ENCODE data around the gene PKIB.
"Not testable (repeated sequence)": the region's sequence is repeated elsewhere in the genome, so short reads cannot be mapped to it uniquely, and the experiment has no call there.

PKIB gene, protein sequence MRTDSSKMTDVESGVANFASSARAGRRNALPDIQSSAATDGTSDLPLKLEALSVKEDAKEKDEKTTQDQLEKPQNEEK

GRCh38 chr6:122609881-122610689 is at the start of gene PKIB:
Gene PKIB (plus strand): TSS chr6:122610405. CDS start chr6:122717795, 107,390 bp downstream.
- H3K36me3 Mint-ChIP-seq (ENCODE audit: low read depth) = no peaks in the 10 kb centered on the region
- peaks cover 23% of the 10 kb centered on the region for H3K4me1 Mint-ChIP-seq (ENCODE audit: low read depth)
- peak within 1 kb of the TSS; percentile 79 for H3K4me3 Mint-ChIP-seq
- H3K9me3 Mint-ChIP-seq = no peaks in the 10 kb centered on the region
- H3K27ac Mint-ChIP-seq = no peak within 1 kb of the TSS
- peaks cover 51% of the 10 kb centered on the region for H3K27me3 Mint-ChIP-seq

GRCh38 chr6:122563364-122564052 is 46.7 kb upstream of the PKIB start:
- no peaks in the 10 kb centered on the region for H3K36me3 Mint-ChIP-seq (ENCODE audit: low read depth)
- H3K4me1 Mint-ChIP-seq (ENCODE audit: low read depth) = no peaks in the 10 kb centered on the region
- H3K9me3 Mint-ChIP-seq = peaks cover 15% of the 10 kb centered on the region
- H3K4me3 Mint-ChIP-seq = no peak overlapping the region
- no peak overlapping the region for H3K27ac Mint-ChIP-seq
- no peaks in the 10 kb centered on the region for H3K27me3 Mint-ChIP-seq

- H3K36me3 Mint-ChIP-seq (ENCODE audit: low read depth) = no peaks in the 10 kb centered on the region
- no peaks in the 10 kb centered on the region for H3K27me3 Mint-ChIP-seq
- H3K4me1 Mint-ChIP-seq (ENCODE audit: low read depth) = no peaks in the 10 kb centered on the region
These were observed 46.0 kb upstream of the PKIB start for GRCh38 chr6:122564230-122564629.

DNA sequence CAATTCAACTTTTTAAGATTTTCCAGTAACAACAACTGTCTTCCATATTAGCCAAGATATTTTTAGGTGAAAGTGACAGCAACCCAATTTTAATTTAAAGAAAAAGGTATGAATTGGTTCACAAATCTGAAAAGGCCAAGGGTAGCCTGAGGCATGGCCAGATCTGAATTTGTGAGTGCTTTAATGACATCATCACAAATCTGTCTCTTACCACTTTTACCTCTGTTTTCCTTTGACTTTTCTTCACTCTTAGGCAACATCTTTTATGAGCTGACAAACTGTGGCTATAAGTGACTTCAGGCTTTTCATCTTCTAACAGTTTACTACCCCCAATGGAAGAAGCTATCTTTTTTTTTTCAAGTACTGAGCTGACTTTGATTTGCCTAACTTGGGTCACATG is 44.5 kb upstream of the PKIB start:
- H3K27me3 Mint-ChIP-seq = no peaks in the 10 kb centered on the region
- peaks cover 17% of the 10 kb centered on the region for H3K9me3 Mint-ChIP-seq
- no peak overlapping the region for H3K4me3 Mint-ChIP-seq
- no peaks in the 10 kb centered on the region for H3K4me1 Mint-ChIP-seq (ENCODE audit: low read depth)
- no peak overlapping the region for H3K27ac Mint-ChIP-seq
- H3K36me3 Mint-ChIP-seq (ENCODE audit: low read depth) = no peaks in the 10 kb centered on the region

More at GRCh38 chr6:122564230-122564629, 46.0 kb upstream of the PKIB start:
- Mint-ChIP-seq H3K9me3 (peaks cover 15% of the 10 kb centered on the region), H3K4me3 (no peak overlapping the region), H3K27ac (no peak overlapping the region)

- Mint-ChIP-seq H3K4me3 (no peak overlapping the region), H3K4me1 (ENCODE audit: low read depth) (no peaks in the 10 kb centered on the region), H3K27me3 (no peaks in the 10 kb centered on the region), H3K27ac (no peak overlapping the region), H3K36me3 (ENCODE audit: low read depth) (no peaks in the 10 kb centered on the region), H3K9me3 (peaks cover 17% of the 10 kb centered on the region)
These were observed 43.2 kb upstream of the PKIB start for GRCh38 chr6:122567034-122567433.

- H3K27me3 Mint-ChIP-seq = no peaks in the 10 kb centered on the region
- no peak overlapping the region for H3K27ac Mint-ChIP-seq
- no peaks in the 10 kb centered on the region for H3K36me3 Mint-ChIP-seq (ENCODE audit: low read depth)
- no peaks in the 10 kb centered on the region for H3K4me1 Mint-ChIP-seq (ENCODE audit: low read depth)
- no peak overlapping the region for H3K4me3 Mint-ChIP-seq
- H3K9me3 Mint-ChIP-seq = peaks cover 8% of the 10 kb centered on the region
These were observed 41.9 kb upstream of the PKIB start for GRCh38 chr6:122568350-122568749.

- Mint-ChIP-seq H3K4me3 (no peak overlapping the region), H3K36me3 (ENCODE audit: low read depth) (no peaks in the 10 kb centered on the region), H3K9me3 (peaks cover 10% of the 10 kb centered on the region), H3K27ac (no peak overlapping the region), H3K27me3 (no peaks in the 10 kb centered on the region), H3K4me1 (ENCODE audit: low read depth) (no peaks in the 10 kb centered on the region)
These were observed 41.4 kb upstream of the PKIB start for GRCh38 chr6:122568797-122569221.

DNA sequence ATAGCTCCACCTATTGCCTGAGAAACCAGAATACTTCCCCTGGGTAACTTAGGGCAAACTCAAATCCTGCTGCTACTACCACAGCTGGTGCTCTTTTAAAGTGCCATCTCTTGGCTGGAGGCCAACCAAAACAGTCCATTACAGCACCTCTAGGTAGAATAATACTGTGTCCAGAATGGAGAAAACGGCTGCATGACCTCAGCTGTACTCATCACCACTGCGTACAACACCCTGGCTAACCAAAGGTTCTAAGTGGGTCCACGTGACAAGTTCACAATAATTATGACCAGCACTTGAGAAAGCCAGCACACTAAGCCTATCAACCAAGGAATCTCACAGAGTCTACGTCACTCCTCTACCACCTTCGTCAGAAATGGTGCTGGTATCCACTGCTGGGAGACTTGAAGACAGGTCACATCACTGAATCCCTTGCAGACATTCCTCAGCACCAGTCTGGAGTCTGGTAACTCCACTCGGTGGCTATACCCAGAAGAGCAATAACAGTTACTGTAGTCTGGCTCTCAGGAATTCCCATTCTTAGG is 40.9 kb upstream of the PKIB start:
- Mint-ChIP-seq H3K27me3 (no peaks in the 10 kb centered on the region), H3K9me3 (peaks cover 11% of the 10 kb centered on the region), H3K4me1 (ENCODE audit: low read depth) (no peaks in the 10 kb centered on the region), H3K4me3 (no peak overlapping the region), H3K36me3 (ENCODE audit: low read depth) (no peaks in the 10 kb centered on the region), H3K27ac (no peak overlapping the region)

DNA sequence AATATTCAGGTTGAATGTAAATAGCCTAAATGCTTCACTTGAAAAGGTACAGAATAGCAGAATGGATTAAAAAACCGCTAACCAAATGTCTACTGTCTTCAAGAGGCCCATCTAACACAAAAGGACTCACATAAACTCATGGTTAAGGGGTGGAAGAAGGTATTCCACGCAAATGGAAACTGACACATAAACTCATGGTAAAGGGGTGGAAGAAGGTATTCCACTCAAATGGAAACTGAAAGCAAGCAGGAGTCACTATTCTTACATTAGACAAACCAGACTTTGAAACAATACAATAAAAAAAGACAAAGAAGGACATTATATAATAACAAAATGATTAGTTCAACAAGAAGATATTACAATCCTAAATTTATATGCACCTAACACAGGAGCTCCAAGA is 38.3 kb upstream of the PKIB start:
- no peak overlapping the region for H3K4me3 Mint-ChIP-seq
- H3K27me3 Mint-ChIP-seq = no peaks in the 10 kb centered on the region
- no peaks in the 10 kb centered on the region for H3K4me1 Mint-ChIP-seq (ENCODE audit: low read depth)
- no peak overlapping the region for H3K27ac Mint-ChIP-seq
- no peaks in the 10 kb centered on the region for H3K36me3 Mint-ChIP-seq (ENCODE audit: low read depth)
- peaks cover 11% of the 10 kb centered on the region for H3K9me3 Mint-ChIP-seq

DNA sequence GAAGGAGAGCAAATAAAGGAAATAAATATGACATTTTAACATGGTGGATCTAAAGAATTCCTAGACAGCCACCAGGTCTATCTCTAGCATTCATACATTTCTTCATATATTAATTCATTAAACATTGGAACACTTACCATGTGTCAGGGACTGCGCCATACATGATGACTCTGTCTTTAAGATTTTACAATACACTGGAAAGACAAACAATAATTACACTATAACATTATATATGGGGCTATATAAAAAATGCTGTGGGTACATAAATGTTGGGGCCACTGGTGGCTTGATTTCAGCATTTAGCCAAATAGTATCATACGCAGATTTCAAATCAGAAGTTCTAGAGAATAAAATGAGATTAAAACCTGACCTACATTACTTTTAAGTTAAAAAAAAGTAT is 33.3 kb upstream of the PKIB start:
- no peaks in the 10 kb centered on the region for H3K4me1 Mint-ChIP-seq (ENCODE audit: low read depth)
- peaks cover 12% of the 10 kb centered on the region for H3K9me3 Mint-ChIP-seq
- H3K36me3 Mint-ChIP-seq (ENCODE audit: low read depth) = no peaks in the 10 kb centered on the region
- H3K27me3 Mint-ChIP-seq = no peaks in the 10 kb centered on the region
- H3K4me3 Mint-ChIP-seq = no peak overlapping the region
- H3K27ac Mint-ChIP-seq = no peak overlapping the region

- Mint-ChIP-seq H3K4me1 (ENCODE audit: low read depth) (no peaks in the 10 kb centered on the region), H3K9me3 (peaks cover 9% of the 10 kb centered on the region), H3K27ac (no peak overlapping the region), H3K36me3 (ENCODE audit: low read depth) (no peaks in the 10 kb centered on the region), H3K27me3 (no peaks in the 10 kb centered on the region), H3K4me3 (no peak overlapping the region)
These were observed 31.2 kb upstream of the PKIB start for GRCh38 chr6:122578961-122579360.

- H3K27me3 Mint-ChIP-seq = no peaks in the 10 kb centered on the region
- H3K4me1 Mint-ChIP-seq (ENCODE audit: low read depth) = no peaks in the 10 kb centered on the region
- no peak overlapping the region for H3K27ac Mint-ChIP-seq
- peaks cover 9% of the 10 kb centered on the region for H3K9me3 Mint-ChIP-seq
- no peaks in the 10 kb centered on the region for H3K36me3 Mint-ChIP-seq (ENCODE audit: low read depth)
- H3K4me3 Mint-ChIP-seq = no peak overlapping the region
These were observed 29.5 kb upstream of the PKIB start for GRCh38 chr6:122580737-122581136.

GRCh38 chr6:122589115-122589514 is 21.1 kb upstream of the PKIB start:
- H3K4me3 Mint-ChIP-seq = no peak overlapping the region
- no peaks in the 10 kb centered on the region for H3K4me1 Mint-ChIP-seq (ENCODE audit: low read depth)
- peaks cover 8% of the 10 kb centered on the region for H3K9me3 Mint-ChIP-seq
- no peak overlapping the region for H3K27ac Mint-ChIP-seq
- H3K36me3 Mint-ChIP-seq (ENCODE audit: low read depth) = no peaks in the 10 kb centered on the region
- H3K27me3 Mint-ChIP-seq = no peaks in the 10 kb centered on the region

DNA sequence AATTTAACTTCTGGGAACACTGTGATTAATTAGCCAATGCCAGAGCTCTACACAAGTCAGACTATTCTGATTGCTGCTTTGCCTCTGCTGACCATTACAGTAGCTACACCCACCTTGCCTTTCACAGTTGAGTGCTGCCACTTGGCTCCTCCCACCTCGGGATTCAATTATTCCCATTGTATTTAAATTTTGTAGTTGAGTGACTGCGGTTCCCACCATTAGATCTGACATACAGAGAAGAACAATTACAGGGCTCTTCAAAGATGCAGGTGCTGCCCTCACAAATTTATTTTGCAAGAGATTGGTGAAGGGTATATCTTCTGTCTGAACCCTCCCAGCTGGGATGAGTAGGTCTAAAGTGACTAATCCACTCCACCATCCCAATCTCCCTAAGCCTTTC is 11.9 kb upstream of the PKIB start:
- H3K27me3 Mint-ChIP-seq; H3K27ac Mint-ChIP-seq; H3K4me1 Mint-ChIP-seq (ENCODE audit: low read depth); H3K36me3 Mint-ChIP-seq (ENCODE audit: low read depth); H3K4me3 Mint-ChIP-seq: not testable (repeated sequence)
- peaks cover 15% of the 10 kb centered on the region for H3K9me3 Mint-ChIP-seq

- Mint-ChIP-seq H3K27me3 (peaks cover 18% of the 10 kb centered on the region), H3K27ac (no peak overlapping the region), H3K9me3 (no peaks in the 10 kb centered on the region), H3K4me1 (ENCODE audit: low read depth) (peaks cover 5% of the 10 kb centered on the region), H3K4me3 (no peak overlapping the region), H3K36me3 (ENCODE audit: low read depth) (no peaks in the 10 kb centered on the region)
These were observed 5.5 kb upstream of the PKIB start for GRCh38 chr6:122604676-122605075.

Measured in stimulated activated naive CD8-positive, alpha-beta T cell treated with anti-CD3 and anti-CD28 coated beads, Interleukin-15, Interleukin-2, amounts not matched to agents 100 ng/mL and 50 ng/mL, for 24 hours (primary cell).